Body of pancreas (tissue), 4 donors: ENCODE data around the gene ANKRD39.

Source experiments
- CTCF ChIP-seq, 7 experiments: fragments of 450-650 bp in 4 of 7; fragments of 200-600 bp in 3 of 7; sonication (generic) in 3 of 7; IDR thresholded peaks; one replicate each; pipeline ENCODE4 v1.5.1; 2016 to 2019; ENCODE audit warnings: antibody characterized with exemption in 7 of 7
- POLR2A ChIP-seq, 3 donors: fragments of 450-650 bp; IDR thresholded peaks; one replicate each; pipeline ENCODE4 v1.6.1; 2016; ENCODE audit warnings: antibody characterized with exemption in 3 of 3, mild to moderate bottlenecking in 2 of 3

GRCh38 chr2:96809216-96809882 lies 48.5 kb downstream of the ANKRD39 start:
- TF ChIP-seq CTCF (IDR thresholded peaks at IDR 0.05) (no peak), POLR2A (IDR thresholded peaks at IDR 0.05) (no peak)
